Heart left ventricle (tissue), 13 donors: ENCODE data around the gene LGI2.

Source experiments
- CTCF ChIP-seq, 12 donors: fragments of 200-600 bp; sonication (generic) in 4 of 12; IDR thresholded peaks; one replicate each; pipeline versions ENCODE4 v1.5.0 to v1.8.0; 2018 to 2022; ENCODE audit warnings: antibody characterized with exemption in 12 of 12, mild to moderate bottlenecking in 5 of 12
- POLR2A ChIP-seq, 2 donors: fragments of 450-650 bp; IDR thresholded peaks; one replicate each; pipeline ENCODE4 v1.6.1; 2017; ENCODE audit warnings: antibody characterized with exemption in 2 of 2, mild to moderate bottlenecking in 2 of 2, moderate library complexity in 2 of 2
- donor health status: ischemic (EF 13 %, LVEDD 7.1; RV severe dilation, severe dysfunction).
- donor health status: DM: no; HTN: yes; CAD: no.
- donor health status: DM: no; HTN: no; CAD: no.
- donor health status: ischemic (EF 25% LVEDD 6.9; RV normal size, moderate dysfunction).
- donor health status: ischemic (EF 25% LVEDD 5.7; RV mildly dilated, moderate dysfunction).
- donor health status: ischemic (EF 35%, LVEDD 5.7; RV mildly dilated, moderate dysfunction).
- donor health status: nonischemic (EF 11% LVEDD 7.7; RV severe dilation, severe dysfunction).
- donor health status: DM: yes; HTN: yes; CAD: no.
- donor health status: PGD.
- donor health status: ischemic (EF 29% LVEDD 5.4; RV normal size, mild dysfunction).
- donor health status: nonischemic (EF 23%, LVEDD 6.1; RV moderate dilation, normal function).

- TF ChIP-seq POLR2A (IDR thresholded peaks at IDR 0.05) (no peak), CTCF (IDR thresholded peaks at IDR 0.05) (no peak)
These were observed 18.1 kb downstream of the LGI2 start for GRCh38 chr4:25012655-25013054.
